CD4-positive, alpha-beta T cell treated with Interleukin-15 for 4 hours (primary cell): ENCODE measurements around the gene CHD9NB.
A peak's percentile ranks its signal among the peaks of the same experiment; 100 is the strongest.
"Not testable (repeated sequence)": the region's sequence is repeated elsewhere in the genome, so short reads cannot be mapped to it uniquely, and the experiment has no call there.

Experiments
- DNase-seq: peaks from one replicate; pipeline ENCODE4 v3.0.0-alpha.2; 2020; ENCODE audit warnings: low spot score

CHD9NB gene

DNA sequence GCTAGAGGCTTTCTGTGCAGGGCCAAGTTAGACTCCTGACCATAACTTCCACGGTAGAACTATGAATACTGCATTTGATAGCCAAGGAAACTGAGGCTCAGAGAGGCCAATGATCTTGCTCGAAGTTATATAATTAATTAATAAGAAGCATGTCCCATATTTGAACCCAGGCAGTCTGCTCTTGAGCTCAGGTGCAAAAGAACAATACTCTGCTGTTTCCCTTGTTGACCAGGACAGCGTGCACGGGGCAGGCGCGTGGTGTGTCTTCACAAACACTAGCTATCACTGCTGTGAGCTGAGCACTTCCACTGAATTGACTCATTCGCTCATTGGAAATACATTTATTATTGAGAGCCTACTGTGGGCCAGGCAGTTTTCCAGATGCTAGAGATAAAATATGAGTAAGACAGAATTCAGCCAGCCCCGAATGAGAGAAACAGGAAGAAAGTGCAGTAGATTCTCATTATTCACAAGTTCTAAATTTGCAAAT is 3.7 kb upstream of the CHD9NB start:
- DNase-seq = no peak

DNA sequence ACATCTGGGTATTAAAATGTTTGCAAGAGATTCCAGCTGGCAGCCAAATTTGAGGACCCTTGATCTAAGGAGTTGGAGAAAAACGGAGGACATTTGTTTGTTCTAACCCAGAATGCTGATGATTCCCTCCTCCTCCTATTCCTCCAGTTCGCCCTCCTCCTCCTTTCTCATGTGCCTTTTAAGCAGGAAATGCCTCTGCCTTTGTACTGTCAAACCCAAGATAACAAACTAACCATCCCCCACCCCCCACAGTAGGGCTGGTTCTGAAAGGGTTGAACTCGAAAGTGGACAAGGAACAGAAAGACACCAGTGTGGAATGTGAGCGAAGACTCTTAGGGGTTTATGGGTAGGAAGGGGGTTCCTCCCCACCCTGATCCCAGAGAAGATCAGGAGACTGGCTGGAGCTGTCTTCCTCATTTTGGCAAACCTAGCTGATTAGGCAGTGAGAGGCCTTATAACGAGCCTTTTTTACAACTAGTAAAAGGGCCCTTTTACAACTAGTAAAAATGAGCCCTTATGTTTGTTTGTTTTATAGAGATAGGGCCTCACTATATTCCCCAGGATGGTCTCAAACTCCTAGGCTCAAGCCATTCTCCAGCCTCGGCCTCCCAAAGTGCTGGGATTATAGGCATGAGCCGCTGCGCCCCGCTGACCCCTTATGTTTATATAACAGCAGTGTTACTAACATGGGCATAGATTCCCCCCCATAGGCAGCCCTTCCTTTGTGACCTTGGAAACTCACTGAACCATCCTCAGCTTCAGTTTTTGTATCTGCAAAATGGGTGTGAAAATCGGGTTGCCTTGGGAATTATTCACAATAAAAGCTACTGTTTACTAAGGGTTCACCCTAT is 3.1 kb upstream of the CHD9NB start:
- DNase-seq = no peak

DNA sequence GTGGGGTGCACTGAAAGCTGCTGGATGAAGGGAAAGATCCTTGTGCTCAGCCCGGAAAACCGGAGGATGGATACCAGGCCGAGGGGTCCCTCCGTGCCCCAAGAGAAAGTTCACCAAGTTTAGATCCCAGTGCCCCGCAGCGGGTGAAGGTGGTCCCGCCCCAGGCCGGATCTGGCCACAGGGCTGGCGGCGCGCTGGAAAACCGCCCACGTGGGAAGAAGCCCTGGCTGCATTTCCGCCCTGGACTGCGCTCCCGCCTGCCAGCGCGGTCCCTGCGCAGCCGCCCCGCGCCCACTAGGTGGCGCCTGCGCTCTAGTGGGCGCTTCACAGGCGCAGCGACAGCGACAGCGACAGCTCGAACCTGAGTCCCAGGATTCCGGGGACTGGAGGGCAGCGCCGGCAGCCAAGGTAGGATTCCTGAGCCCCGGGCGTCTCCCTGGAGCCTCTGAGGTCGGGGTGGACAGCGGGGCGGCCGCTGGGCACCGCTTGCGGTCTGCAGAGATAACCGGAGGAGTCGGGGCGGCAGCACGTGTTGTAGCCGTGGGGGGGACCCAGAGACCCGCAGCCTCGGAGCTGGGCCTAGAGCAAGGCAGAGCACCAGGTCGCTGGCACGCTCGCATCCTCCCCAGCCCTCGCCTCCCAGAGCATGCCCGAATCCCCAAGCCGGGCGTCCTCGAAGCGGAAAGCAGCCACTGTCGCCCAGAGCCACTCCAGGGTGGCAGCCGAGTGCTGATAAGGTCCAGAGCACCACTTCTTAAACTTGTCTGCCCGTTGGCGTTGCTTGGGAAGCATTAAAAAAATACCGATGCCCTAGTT is 2.2 kb upstream of the CHD9NB start, which contains the start of gene CHD9:
TSS of gene CHD9 (plus strand) at position 322 of the 816 bp plus-strand sequence. CDS start 101,099 bp downstream, outside the sequence.
- DNase-seq = peak; percentile 69

DNA sequence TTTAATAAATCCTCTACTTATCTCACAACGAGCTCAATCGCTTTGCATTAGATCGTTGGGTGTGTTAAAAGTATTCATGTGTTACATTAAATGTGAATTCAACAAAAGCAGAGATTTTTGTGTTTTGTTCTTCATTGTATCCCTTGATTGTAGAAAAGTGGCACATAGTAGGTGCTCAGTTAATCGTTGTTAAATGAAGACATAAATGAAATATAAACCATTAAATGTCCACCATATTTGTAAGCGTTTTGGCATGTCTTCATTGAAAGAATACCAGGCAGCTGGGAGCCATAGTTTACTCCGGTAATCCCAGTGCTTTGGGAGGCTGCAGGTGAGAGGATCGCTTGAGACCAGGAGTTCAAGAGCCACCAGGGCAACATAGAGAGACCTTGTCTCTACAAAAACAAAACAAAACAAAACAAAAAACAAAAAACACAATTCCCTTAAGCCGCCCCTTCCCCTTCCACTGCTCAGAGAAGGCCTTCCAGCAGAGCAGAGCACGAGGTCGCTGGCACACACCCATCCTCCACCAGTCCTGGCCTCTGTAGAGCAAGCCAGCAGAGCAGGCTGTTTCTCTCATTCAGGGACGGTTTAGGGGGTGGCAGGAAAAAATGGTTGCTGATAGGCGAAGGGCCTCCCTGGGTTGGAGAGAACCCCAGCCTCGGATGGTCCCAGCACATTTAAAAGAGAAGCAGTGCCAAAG is 1.4 kb upstream of the CHD9NB start:
- no peak for DNase-seq

DNA sequence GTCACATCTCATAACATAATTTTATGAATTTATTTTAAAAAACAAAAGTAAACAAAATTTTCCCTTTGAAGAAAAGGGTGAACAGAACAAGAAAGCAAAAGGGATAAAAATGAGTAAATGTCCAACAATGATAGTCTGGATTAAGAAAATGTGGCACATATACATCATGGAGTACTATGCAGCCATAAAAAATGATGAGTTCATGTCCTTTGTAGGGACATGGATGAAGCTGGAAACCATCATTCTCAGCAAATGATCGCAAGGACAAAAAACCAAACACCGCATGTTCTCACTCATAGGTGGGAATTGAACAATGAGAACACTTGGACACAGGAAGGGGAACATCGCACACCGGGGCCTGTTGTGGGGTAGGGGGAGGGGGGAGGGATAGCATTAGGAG is 1.4 kb downstream of the CHD9NB start:
- DNase-seq = not testable (repeated sequence)

DNA sequence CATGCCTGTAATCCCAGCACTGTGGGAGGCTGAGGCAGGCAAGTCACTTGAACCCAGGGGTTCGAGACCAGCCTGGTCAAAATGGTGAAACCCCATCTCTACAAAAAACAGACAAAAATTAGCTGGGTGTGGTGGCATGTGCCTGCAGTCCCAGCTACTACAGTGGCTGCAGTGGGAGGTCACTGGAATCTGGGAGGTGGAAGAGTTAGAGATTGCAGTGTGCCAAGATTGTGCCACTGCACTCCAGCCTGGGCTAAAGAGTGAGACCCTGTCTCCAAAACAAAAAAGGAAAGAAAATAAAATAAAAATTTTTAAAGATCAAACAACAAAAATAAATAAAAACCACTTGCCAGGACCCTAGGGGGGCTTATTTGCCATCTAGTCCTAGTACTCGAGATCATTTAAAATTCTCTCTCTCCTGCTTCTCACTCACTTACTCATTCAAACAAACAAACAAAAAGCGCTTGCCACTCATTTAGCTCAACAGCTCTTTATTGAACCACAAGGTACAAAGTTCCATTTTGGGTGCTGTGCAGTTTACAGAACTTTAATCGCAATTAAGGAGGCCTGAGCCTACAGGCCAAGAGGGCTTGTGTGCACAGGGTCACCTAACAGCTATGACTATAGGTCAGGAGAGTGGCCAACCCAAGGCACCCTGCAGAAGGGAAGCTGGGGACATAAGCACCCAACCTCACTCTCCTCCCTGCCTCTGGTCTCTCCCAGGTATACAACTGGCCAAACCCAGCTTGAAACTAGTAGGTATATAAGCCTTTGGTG is 4.4 kb downstream of the CHD9NB start:
- DNase-seq = no peak

DNA sequence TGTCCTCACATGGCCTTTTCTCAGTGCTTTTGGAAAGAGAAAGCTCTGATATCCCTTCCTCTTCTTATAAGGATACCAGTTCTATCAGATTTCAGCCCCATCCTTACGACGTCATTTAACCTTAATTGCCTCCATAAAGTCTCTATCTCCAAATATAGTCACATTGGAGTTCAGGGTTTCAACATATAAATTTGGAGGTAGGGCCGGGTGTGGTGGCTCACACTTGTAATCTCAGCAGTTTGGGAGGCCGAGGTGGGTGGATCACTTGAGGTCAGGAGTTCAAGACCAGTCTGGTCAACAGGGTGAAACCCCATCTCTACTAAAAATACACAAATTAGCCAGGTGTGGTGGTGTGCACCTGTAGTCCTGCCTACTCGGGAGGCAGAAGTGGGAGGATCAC is 5.2 kb downstream of the CHD9NB start:
- not testable (repeated sequence) for DNase-seq

DNA sequence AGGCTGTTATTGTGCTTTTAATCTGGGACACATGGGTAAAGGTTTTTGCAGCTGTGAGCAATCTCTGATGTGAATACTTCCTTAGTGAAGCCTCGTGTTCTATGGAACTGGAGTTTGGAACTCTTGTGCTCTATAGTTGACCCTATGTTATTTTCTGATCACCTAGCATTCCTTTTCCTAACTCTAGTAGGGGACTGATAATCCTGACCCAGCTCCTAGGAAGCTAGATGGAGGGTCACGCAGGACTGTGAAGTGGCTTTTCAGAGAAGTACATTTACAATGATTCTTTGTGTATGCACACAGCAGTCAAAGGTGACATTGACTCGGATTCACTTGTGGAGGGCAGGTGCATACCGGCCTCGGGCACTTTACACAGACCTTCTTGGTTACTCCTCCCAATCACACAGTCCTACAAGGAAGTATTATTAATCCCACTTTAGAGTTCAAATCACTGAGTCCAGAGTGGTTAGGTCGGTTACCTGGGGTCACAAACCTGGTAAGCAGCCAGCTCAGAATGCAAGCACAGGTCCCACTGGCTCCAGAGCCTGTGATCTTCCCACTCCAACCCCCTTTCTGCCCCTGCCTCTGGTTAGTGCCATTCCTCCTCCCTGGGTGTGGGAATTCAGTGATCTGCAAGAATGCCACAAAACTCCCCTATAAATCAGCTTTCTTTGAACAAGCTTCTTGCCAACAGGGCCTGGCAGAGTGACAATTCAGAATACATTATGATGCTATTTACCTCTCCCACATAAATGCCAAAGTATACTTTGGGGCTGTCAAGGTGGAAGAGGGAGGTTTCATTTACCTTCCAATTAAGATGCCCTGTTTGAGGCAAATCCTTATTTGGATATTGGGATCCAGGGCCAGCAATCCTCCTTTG is 7.1 kb downstream of the CHD9NB start:
- no peak for DNase-seq

DNA sequence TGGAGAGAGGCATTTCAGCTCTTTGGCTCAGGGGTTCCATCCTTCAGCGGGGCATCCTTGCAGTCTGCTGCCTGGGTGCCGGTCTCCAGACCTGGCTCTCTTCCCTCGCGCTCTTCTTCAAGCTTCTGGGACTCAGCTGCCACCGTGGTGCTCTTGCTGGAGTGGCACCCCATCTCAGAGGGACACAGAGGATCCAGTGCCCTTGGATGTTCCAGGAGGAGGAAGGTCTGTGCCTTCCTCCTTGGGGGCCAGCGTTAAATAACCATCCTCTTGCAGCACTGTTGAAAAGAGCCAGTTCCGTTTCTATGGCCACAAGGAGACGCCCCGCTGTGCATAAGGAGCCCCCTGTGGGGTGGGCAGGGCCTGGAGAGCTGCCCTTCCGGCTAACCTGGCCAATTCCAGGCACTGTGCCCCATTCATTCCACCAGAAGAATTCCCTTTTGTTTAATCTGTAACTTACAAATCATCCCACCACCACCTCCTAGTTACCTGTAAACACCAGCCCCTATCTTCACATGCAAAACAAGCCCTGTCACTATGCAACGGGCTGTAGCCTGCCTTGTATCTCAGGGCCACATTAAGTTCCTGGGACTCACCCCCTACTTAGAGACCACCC is 8.6 kb downstream of the CHD9NB start:
- DNase-seq = no peak

DNA sequence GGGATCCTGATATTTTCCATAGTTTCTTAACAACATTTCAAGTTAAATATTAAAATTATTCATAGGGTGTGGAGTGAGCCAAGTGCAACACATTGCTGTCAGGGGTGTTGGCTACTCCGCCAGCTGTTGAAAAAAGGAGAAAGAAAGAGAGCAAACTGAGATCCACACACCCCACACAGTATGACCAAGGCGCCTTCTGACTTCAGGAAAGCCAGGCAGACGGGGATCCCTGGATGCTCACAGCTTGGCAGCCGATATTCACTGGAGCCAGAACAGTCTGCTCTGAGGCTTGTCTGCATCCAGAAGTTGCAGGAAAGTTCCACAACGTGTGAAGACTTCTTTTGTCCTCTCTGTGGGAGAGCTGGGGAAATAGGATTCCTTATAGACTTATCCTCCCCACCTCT is 9.3 kb downstream of the CHD9NB start:
- no peak for DNase-seq

DNA sequence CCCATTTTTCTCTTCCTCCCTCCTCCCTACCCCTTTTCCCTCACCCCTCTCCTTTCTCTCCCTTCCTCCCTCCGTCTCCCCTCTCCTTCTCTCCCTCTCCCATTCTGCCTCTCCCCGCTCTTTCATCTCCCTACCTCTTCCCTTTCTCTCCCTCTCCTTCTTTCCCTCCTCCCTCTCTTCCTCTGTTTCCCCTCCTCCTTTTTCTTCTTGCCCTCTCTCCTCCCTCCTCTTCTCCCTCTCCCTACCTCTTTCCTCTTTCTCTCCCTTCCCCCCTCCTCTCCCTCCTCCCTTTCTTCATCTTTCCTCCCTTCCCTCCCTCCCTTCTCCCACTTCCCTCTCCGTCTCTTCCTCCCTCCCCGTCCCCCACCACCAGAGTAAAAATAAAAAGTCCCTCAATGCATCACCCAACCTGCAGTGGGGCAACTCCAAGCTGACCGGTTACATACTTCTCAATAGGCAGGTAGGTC is 10.4 kb downstream of the CHD9NB start:
- no peak for DNase-seq

DNA sequence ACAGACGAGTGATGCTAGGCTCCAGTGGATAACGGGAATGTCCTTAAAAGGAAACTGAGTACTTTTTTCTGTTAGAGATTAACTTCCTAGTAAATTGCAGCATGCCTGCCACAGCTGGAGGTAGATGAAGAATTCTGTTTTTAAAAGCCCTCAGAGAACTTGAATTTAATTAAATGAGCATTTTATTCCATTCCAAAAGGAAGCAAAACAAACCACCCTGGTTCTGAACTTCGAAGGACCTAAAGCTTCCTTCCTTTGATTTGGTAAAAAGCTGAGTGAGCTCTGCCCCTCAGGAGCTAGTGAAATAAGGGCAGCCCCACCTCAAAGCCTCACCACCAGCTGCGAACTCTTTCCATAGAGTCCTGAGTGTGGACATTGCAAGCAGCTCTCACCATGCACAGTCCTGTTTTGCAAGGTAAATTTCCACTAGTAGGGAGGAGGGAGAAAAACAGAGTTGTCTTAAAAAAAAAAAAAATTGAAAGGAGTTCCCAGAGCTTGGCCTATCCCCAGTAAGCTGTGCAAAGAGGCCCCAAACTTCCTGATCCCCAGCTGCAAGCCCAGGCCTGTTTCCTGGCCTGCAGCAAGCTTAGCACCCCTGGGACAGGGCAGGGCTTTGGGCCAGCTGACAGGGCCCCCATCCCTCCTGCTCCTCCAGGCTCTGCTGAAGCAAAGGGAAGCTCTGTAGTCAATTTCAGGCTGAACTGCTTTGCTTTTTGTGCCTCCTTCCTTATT is 11.2 kb downstream of the CHD9NB start:
- no peak for DNase-seq

DNA sequence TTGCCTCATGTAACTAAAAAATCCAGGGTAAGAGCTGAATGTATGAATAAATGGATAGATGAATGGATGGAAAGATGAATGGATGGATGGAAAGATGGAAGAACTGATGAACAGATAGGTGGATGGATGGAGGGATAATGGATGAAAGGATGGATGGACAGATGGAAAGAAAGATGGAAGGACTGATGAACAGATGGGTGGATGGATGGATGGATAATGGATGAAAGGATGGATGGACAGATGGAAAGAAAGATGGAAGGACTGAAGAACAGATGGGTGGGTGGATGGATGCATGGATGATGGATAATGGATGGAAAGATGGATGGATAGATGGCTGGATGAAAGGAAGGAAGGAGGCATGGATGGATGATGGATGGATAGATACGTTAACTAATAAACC is 11.9 kb downstream of the CHD9NB start:
- no peak for DNase-seq

DNA sequence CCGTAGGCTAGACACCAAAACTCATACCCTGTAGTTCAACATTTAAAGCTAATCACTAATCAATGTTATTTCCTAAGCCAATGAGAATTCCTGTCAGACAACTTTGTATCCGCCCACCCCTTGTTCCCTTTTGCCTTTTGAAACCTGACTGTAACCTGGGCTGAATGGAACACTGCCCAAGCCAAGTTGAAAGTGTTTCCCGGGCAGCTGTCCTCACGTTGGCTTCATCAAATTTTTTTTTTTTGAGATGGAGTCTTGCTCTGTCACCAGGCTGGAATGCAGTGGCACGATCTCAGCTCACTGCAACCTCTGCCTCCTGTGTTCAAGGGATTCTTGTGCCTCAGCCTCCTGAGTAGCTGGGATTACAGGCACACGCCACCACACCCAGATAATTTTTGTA is 16.0 kb downstream of the CHD9NB start:
- not testable (repeated sequence) for DNase-seq

DNA sequence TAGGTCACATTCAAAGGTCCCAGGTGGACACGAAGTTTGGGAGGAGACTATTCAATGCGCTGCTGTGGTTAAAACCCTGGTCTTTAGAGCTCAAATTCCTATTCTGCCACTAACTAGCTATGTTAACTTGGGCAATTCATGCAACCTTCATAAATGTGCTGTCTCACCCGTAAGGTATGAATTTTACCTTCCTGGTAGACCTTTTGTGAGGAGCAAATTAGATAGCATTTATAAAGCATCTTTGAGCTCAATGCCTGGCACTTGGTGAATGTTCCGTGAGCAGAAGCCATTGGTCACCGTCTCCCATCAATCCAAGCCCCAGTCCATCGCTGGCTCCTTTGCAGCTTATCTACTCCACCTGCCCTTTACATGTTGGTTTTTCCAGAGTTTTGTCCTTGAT is 16.6 kb downstream of the CHD9NB start:
- DNase-seq = no peak

DNA sequence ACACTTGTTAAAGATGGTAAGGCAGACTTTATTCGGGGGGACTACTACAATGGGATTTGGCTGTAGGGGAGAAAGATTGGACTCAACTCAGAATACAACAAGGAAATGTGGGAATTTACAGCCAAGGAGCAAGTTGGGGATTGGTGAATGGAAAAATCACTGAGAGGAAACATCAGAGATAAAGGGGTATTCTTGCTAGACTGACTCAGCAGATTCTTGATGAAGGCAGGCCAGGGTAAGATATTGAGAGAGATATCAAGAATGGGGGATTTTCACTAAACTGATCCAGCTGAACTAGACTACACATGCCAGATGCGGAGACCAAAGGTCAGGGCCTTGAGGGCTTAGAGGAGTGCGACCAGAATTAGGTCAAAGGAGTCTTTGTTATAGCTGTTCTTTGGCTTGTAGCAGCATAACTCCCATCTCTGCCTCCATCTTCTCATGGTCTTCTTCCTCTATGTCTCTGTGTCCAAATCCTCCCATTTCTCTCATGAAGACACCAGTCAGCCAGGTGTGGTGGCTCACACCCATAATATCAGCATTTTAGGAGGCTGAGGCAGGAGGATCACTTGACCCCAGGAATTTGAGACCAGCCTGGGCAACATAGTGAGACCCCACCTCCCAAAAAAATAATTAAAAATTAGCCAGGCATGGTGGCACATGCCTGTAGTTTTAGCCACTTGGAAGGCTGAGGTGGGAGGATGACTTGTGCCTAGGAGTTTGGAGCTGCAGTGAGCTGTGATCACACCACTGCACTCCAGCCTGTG is 17.3 kb downstream of the CHD9NB start:
- no peak for DNase-seq

DNA sequence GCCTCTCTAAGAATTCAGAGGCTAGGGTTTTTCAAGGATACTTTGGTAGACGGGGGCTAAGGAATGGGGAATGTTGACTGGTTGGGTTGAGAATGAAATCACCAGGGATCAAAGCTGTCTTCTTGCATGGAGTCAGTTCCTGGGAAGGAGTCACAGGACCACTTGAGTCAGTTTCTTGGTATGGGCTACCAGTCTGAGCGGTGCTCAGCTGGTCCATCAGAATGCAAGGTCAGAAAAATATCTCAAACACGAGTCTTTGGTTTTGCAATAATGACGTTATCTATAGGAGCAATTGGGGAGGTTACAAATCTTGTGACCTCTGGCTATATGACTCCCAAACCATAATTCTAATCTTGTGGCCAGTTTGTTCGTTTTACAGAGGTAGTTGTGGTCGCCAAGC is 18.4 kb downstream of the CHD9NB start:
- DNase-seq = no peak

DNA sequence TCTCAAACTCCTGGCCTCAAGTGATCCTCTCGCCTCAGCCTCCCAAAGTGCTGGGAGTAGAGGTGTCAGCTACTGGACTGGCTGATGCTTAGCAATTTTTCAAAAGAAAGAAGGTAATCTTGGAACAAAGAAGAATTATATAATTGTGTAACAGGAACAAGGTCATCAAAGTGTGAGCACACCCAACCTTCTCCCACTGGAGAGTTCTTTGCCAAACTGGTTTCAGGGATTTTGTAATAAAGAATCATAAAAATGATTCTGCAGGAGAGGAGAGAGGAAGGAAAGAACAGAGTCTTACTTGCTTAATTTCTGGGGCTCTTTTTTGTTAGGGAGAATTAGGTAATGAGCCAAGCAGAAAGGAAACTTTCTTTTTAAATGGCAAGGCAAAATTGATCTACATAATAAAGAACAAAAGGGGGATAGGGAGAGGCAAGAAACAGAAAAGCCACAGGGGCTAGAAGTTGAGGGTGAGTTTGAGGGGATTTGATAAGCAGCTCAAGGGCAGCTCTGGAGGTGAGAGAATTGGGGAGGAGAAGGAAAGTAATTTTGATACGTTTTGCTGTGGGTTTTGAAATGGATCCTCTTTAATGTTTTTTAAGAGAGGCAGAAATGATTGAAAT is 21.3 kb downstream of the CHD9NB start:
- DNase-seq = no peak
